ENCODE data around the gene PRKACG.

- TF ChIP-seq, protein P1, sequence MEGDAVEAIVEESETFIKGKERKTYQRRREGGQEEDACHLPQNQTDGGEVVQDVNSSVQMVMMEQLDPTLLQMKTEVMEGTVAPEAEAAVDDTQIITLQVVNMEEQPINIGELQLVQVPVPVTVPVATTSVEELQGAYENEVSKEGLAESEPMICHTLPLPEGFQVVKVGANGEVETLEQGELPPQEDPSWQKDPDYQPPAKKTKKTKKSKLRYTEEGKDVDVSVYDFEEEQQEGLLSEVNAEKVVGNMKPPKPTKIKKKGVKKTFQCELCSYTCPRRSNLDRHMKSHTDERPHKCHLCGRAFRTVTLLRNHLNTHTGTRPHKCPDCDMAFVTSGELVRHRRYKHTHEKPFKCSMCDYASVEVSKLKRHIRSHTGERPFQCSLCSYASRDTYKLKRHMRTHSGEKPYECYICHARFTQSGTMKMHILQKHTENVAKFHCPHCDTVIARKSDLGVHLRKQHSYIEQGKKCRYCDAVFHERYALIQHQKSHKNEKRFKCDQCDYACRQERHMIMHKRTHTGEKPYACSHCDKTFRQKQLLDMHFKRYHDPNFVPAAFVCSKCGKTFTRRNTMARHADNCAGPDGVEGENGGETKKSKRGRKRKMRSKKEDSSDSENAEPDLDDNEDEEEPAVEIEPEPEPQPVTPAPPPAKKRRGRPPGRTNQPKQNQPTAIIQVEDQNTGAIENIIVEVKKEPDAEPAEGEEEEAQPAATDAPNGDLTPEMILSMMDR (conservative IDR thresholded peaks at IDR 0.05 in 1 of 2, IDR thresholded peaks at IDR 0.05 in 1 of 2; ENCODE audit: extremely low read depth in 1 of 2, insufficient read depth in 1 of 2, low read depth in 1 of 2, low read length in 2 of 2) = no peak
- TF ChIP-seq EZH2 (IDR thresholded peaks at IDR 0.05; ENCODE audit: borderline replicate concordance, low read length) = no peak
These were observed 35.8 kb downstream of the PRKACG start for GRCh38 chr9:68978066-68978465.
